ENCODE measurements around the gene SSNA1.

SSNA1 gene

DNA sequence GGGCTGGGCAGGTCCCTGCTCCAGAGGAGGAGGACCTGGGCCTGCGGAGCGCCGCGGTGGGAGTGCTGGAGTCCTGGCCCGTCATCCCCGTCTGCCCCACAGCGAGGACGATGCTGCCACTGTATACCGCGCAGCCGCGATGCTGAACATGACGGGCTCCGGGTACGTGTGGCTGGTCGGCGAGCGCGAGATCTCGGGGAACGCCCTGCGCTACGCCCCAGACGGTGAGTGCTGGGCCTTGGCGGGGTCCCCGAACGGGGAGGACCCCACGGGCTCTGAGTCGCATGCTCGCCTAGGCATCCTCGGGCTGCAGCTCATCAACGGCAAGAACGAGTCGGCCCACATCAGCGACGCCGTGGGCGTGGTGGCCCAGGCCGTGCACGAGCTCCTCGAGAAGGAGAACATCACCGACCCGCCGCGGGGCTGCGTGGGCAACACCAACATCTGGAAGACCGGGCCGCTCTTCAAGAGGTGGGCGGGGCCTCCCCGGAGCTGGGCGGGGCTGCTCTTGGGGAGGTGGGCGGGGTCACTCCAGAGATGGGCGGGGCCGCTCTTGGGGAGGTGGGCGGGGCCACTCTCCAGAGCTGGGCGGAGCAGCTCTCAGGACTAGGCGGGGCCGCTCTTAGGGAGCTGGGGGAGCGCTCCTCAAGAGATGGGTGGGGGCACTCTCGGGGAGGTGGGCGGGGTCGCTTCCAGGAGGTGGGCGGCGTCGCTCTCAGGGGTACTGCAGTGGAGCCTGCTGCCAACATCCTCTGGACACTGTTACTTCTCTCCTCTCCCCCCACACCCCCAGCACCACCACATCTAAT, 31.7 kb upstream of the SSNA1 start:
- Histone ChIP-seq H3K27me3 (ENCODE audit: control insufficient read depth, insufficient read depth, low read length, poor library complexity, severe bottlenecking) (peaks cover 72% of the 10 kb centered on the region), H3K4me3 (ENCODE audit: insufficient read depth, low read depth, low read length) (no peak overlapping the region), H3K27ac (ENCODE audit: insufficient read depth, low read depth, low read length, poor library complexity, severe bottlenecking) (no peak overlapping the region), H3K4me1 (ENCODE audit: control insufficient read depth, insufficient read depth, low read length) (no peaks in the 10 kb centered on the region), H3K36me3 (ENCODE audit: control insufficient read depth, insufficient read depth, low read length) (no peaks in the 10 kb centered on the region), H3K9me3 (ENCODE audit: control insufficient read depth, low read length) (no peaks in the 10 kb centered on the region)
- 50 to 57% methylated on average over 65 of the region's 65 CpGs for WGBS, 2 experiments

DNA sequence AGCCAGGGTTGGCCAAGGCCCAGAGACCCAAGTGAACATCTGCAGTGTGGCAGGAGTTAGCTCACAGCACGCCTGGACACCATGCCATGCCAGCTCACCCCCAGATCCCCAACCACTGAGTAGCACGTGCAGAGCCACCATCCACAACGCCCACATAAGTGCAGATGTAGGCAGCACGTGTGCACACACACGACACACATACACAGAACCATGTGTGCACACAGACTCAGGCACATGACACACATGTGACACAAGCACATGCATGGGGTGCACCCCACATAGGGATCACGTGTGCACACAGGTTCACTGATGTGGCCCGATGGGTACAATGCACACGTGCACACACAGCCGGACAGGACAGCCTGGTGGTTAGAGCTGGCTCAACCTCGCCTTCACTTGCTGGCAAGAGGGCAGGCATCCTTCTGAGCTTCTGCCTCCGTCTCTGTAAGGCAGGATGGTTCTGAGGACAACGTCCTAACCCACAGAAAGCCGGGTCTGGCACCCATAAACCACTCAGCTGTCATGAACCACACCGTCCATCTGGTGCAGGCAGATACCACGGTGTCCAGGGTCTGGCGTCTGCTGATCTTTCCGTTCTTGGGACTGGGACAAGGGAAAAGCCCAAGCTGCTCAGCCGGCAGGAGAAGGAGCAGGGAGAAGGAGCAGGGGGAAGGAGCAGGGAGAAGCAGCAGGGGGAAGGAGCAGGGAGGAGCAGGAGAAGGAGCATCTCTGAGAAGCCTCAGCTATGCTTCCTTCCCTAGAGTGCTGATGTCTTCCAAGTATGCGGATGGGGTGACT, 30.7 kb upstream of the SSNA1 start:
- peaks cover 83% of the 10 kb centered on the region for H3K27me3 ChIP-seq (ENCODE audit: control insufficient read depth, insufficient read depth, low read length, poor library complexity, severe bottlenecking)
- WGBS, 2 experiments = 73 to 74% methylated on average over 19 of the region's 19 CpGs

GRCh38 chr9:137158625-137159024, 29.9 kb upstream of the SSNA1 start:
- 54 to 55% methylated on average over 4 of the region's 4 CpGs for WGBS, 2 experiments
- Histone ChIP-seq H3K4me1 (ENCODE audit: control insufficient read depth, insufficient read depth, low read length) (no peaks in the 10 kb centered on the region), H3K9me3 (ENCODE audit: control insufficient read depth, low read length) (no peaks in the 10 kb centered on the region), H3K4me3 (ENCODE audit: insufficient read depth, low read depth, low read length) (no peak overlapping the region), H3K27ac (ENCODE audit: insufficient read depth, low read depth, low read length, poor library complexity, severe bottlenecking) (no peak overlapping the region), H3K36me3 (ENCODE audit: control insufficient read depth, insufficient read depth, low read length) (no peaks in the 10 kb centered on the region), H3K27me3 (ENCODE audit: control insufficient read depth, insufficient read depth, low read length, poor library complexity, severe bottlenecking) (peaks cover 91% of the 10 kb centered on the region)

More for the DNA sequence above, 30.7 kb upstream of the SSNA1 start:
- Histone ChIP-seq H3K4me3 (ENCODE audit: insufficient read depth, low read depth, low read length) (no peak overlapping the region), H3K4me1 (ENCODE audit: control insufficient read depth, insufficient read depth, low read length) (no peaks in the 10 kb centered on the region), H3K9me3 (ENCODE audit: control insufficient read depth, low read length) (no peaks in the 10 kb centered on the region), H3K27ac (ENCODE audit: insufficient read depth, low read depth, low read length, poor library complexity, severe bottlenecking) (no peak overlapping the region), H3K36me3 (ENCODE audit: control insufficient read depth, insufficient read depth, low read length) (no peaks in the 10 kb centered on the region)

DNA sequence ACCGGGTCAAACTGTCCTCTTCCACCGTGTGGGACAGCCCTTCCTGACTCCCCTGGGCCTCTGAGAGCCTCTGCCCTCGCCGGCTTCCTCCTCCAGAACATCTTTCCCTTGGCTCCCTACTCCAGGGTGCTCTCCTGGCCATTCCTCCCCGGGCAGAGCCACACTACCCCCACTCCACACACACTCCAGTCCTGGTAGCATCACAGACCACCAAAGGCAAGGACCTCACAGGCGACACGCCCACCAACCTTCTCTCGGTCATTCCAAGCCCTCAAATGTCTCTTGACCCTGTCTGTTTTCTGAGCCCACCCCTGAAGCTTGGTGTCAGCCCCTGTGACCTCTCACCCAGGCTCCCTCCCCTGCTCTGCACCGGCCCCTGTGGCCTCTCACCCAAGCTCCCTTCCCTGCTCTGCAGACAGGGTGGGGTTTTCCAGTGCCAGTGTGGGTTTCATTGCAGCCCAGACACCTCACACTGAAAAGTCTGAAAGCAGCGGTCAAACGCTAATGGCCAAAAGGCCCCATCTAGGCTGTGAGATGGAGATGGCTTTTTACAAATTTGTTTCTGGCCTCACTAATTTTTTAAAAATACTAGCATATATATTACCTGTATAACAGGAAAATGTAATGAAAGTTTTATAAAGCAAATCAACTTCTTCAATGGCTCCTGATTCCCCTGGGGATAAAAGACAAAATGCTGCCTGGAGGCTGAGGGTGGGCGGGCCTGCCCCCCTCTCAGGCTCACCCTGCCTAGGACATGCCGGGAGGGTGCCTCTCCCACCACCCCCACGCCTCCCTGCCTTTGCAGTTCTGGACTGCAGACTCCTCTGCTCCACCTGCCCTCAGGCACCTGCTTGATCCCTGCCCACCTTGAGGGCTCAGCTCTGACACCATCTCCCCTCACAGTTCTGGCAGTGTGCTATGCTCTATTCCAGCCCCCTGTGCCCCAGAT, 29.1 kb upstream of the SSNA1 start:
- H3K4me1 ChIP-seq (ENCODE audit: control insufficient read depth, insufficient read depth, low read length) = no peaks in the 10 kb centered on the region
- no peaks in the 10 kb centered on the region for H3K9me3 ChIP-seq (ENCODE audit: control insufficient read depth, low read length)
- H3K4me3 ChIP-seq (ENCODE audit: insufficient read depth, low read depth, low read length) = no peak overlapping the region
- WGBS, 2 experiments = 50 to 52% methylated on average over 14 of the region's 14 CpGs
- peaks cover 99% of the 10 kb centered on the region for H3K27me3 ChIP-seq (ENCODE audit: control insufficient read depth, insufficient read depth, low read length, poor library complexity, severe bottlenecking)
- H3K36me3 ChIP-seq (ENCODE audit: control insufficient read depth, insufficient read depth, low read length) = no peaks in the 10 kb centered on the region
- H3K27ac ChIP-seq (ENCODE audit: insufficient read depth, low read depth, low read length, poor library complexity, severe bottlenecking) = no peak overlapping the region

- WGBS, 2 experiments = 70 to 73% methylated on average over 17 of the region's 17 CpGs
- Histone ChIP-seq H3K9me3 (ENCODE audit: control insufficient read depth, low read length) (no peaks in the 10 kb centered on the region), H3K27me3 (ENCODE audit: control insufficient read depth, insufficient read depth, low read length, poor library complexity, severe bottlenecking) (peaks cover 100% of the 10 kb centered on the region), H3K36me3 (ENCODE audit: control insufficient read depth, insufficient read depth, low read length) (no peaks in the 10 kb centered on the region), H3K27ac (ENCODE audit: insufficient read depth, low read depth, low read length, poor library complexity, severe bottlenecking) (no peak overlapping the region), H3K4me3 (ENCODE audit: insufficient read depth, low read depth, low read length) (no peak overlapping the region), H3K4me1 (ENCODE audit: control insufficient read depth, insufficient read depth, low read length) (no peaks in the 10 kb centered on the region)
Measured at GRCh38 chr9:137160054-137160425, 28.4 kb upstream of the SSNA1 start.

- peaks cover 100% of the 10 kb centered on the region for H3K27me3 ChIP-seq (ENCODE audit: control insufficient read depth, insufficient read depth, low read length, poor library complexity, severe bottlenecking)
- no peaks in the 10 kb centered on the region for H3K4me1 ChIP-seq (ENCODE audit: control insufficient read depth, insufficient read depth, low read length)
- H3K36me3 ChIP-seq (ENCODE audit: control insufficient read depth, insufficient read depth, low read length) = no peaks in the 10 kb centered on the region
- H3K4me3 ChIP-seq (ENCODE audit: insufficient read depth, low read depth, low read length) = no peak overlapping the region
- no peak overlapping the region for H3K27ac ChIP-seq (ENCODE audit: insufficient read depth, low read depth, low read length, poor library complexity, severe bottlenecking)
- H3K9me3 ChIP-seq (ENCODE audit: control insufficient read depth, low read length) = no peaks in the 10 kb centered on the region
- 62 to 64% methylated on average over 56 of the region's 56 CpGs for WGBS, 2 experiments
Measured at GRCh38 chr9:137160716-137161557, 27.5 kb upstream of the SSNA1 start.

DNA sequence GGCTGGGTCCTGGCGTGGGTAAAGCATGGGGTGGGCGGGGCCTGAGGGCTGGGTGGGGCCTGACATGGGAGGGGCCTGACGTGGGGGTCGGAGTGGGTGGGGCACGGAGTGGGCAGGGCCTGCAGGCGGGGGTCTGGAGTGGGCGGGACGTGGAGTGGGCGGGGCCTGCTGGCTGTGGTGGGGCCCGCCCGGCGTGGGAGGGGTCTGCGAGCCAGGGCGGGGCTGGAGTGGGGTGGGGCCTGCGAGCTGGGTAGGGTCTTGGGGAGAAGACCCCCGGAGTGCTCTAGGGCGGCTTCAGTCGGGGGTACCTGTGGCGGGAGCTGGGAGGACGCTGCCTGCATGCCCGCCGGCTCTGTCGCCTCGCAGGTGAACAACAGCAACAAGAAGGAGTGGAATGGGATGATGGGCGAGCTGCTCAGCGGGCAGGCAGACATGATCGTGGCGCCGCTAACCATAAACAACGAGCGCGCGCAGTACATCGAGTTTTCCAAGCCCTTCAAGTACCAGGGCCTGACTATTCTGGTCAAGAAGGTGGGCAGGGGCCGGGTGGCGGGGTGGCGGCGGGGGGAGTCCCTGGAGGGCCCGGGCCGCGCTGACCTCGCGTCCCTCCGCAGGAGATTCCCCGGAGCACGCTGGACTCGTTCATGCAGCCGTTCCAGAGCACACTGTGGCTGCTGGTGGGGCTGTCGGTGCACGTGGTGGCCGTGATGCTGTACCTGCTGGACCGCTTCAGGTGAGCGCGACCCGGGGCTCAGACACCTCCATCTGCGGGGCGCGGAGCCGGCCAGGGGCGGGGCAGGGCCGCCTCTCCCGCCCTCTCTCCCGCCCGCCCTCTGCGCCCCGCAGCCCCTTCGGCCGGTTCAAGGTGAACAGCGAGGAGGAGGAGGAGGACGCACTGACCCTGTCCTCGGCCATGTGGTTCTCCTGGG, 26.7 kb upstream of the SSNA1 start:
- H3K27me3 ChIP-seq (ENCODE audit: control insufficient read depth, insufficient read depth, low read length, poor library complexity, severe bottlenecking) = peaks cover 100% of the 10 kb centered on the region
- H3K4me1 ChIP-seq (ENCODE audit: control insufficient read depth, insufficient read depth, low read length) = no peaks in the 10 kb centered on the region
- no peak overlapping the region for H3K4me3 ChIP-seq (ENCODE audit: insufficient read depth, low read depth, low read length)
- no peak overlapping the region for H3K27ac ChIP-seq (ENCODE audit: insufficient read depth, low read depth, low read length, poor library complexity, severe bottlenecking)
- no peaks in the 10 kb centered on the region for H3K9me3 ChIP-seq (ENCODE audit: control insufficient read depth, low read length)
- no peaks in the 10 kb centered on the region for H3K36me3 ChIP-seq (ENCODE audit: control insufficient read depth, insufficient read depth, low read length)
- 26% methylated on average over 71 of the region's 71 CpGs for WGBS, 2 experiments

- H3K4me3 ChIP-seq (ENCODE audit: insufficient read depth, low read depth, low read length) = peak overlapping the region; percentile 10
- H3K27ac ChIP-seq (ENCODE audit: insufficient read depth, low read depth, low read length, poor library complexity, severe bottlenecking) = no peak overlapping the region
- peaks cover 8% of the 10 kb centered on the region for H3K4me1 ChIP-seq (ENCODE audit: control insufficient read depth, insufficient read depth, low read length)
- 15% methylated on average over 74 of the region's 74 CpGs for WGBS, 2 experiments
- no peaks in the 10 kb centered on the region for H3K9me3 ChIP-seq (ENCODE audit: control insufficient read depth, low read length)
- peaks cover 100% of the 10 kb centered on the region for H3K27me3 ChIP-seq (ENCODE audit: control insufficient read depth, insufficient read depth, low read length, poor library complexity, severe bottlenecking)
- no peaks in the 10 kb centered on the region for H3K36me3 ChIP-seq (ENCODE audit: control insufficient read depth, insufficient read depth, low read length)
Measured at GRCh38 chr9:137162505-137163364, 25.7 kb upstream of the SSNA1 start.

Data from ectodermal cell (in vitro differentiated cells).